Small intestine (tissue), 4 donors: Measurements from ENCODE around the gene ZNG1A. TPM values are rescaled to one million over a fixed set of nuclear protein-coding genes. Genes with fewer than 3 reads are reported as not detected.

Experiments used
- polyA plus RNA-seq, 4 donors: library from polyadenylated mRNA; stranded (reverse) in 3 of 4; unstranded in 1 of 4; fragments of 200-250 nt in 3 of 4; fragments of 120-200 nt in 1 of 4; gene quantifications; one replicate each; pipeline versions ENCODE4 v1.2.1 to v1.2.3, GENCODE V29; 2013
- donor health status: healthy with polysubstance abuse.
- donor health status: Bipolar disorder and iron deficiency.
- donor health status: healthy.

Gene ZNG1A
- polyA plus RNA-seq, 4 donors, result 18.4 to 46.7 (median 34.0) TPM

Other genes with a start within 250 kb of the ZNG1A start
- 10 to 100 TPM; 17.9 to 76.5 (median 36.4) TPM for gene WASHC1, start 149.6 kb downstream of the ZNG1A start, polyA plus RNA-seq
- gene FOXD4, start 60.6 kb downstream of the ZNG1A start, polyA plus RNA-seq, result under 1 TPM in 2 of 4 donors, not detected in 2; 0.15 to 0.39 TPM
- 10 to 100 TPM in 1 of 4 donors, 1 to 10 TPM in 3; 2.2 to 20.8 (median 3.8) TPM for gene DOCK8, start 35.8 kb upstream of the ZNG1A start, polyA plus RNA-seq